BLaER1 treated with 17β-estradiol and CSF1 and Interleukin-3, amounts not matched to agents 10 nM and 100 nM (cell line): ENCODE data around the gene PIP5KL1.

Experiments used
- H3K27ac ChIP-seq, 11 experiments: shearing (Covaris generic); formaldehyde crosslinking; 2 replicates each; pipeline ENCODE4 v1.8.1; 2022
- H3K27me3 ChIP-seq, 11 experiments: shearing (Covaris generic); formaldehyde crosslinking; 2 replicates each; pipeline ENCODE4 v1.8.1; 2022
- H3K36me3 ChIP-seq, 11 experiments: shearing (Covaris generic); formaldehyde crosslinking; 2 replicates each; pipeline ENCODE4 v1.8.1; 2022
- H3K4me1 ChIP-seq, 10 experiments: shearing (Covaris generic); formaldehyde crosslinking; 2 replicates each; pipeline ENCODE4 v1.8.1; 2022
- H3K4me2 ChIP-seq, 11 experiments: shearing (Covaris generic); formaldehyde crosslinking; 2 replicates each; pipeline ENCODE4 v1.8.1; 2022
- H3K4me3 ChIP-seq, 10 experiments: shearing (Covaris generic); formaldehyde crosslinking; 2 replicates each; pipeline ENCODE4 v1.8.1; 2022
- H3K9ac ChIP-seq, 11 experiments: shearing (Covaris generic); formaldehyde crosslinking; 2 replicates each; pipeline ENCODE4 v1.8.1; 2022
- H3K9me3 ChIP-seq, 11 experiments: shearing (Covaris generic); formaldehyde crosslinking; replicated peaks in 1 of 11; 2 replicates each; pipeline ENCODE4 v1.8.1; 2022
- H4K20me1 ChIP-seq, 11 experiments: shearing (Covaris generic); formaldehyde crosslinking; 2 replicates each; pipeline ENCODE4 v1.8.1; 2022
- Cebpa-rat ChIP-seq, 11 experiments: shearing (Covaris generic); IDR thresholded peaks; 2 replicates each; pipeline ENCODE4 v1.8.1; 2022

The PIP5KL1 gene

GRCh38 chr9:127976498-127976897, 45.9 kb upstream of the PIP5KL1 start:
- Histone ChIP-seq H3K27me3 (peaks cover 0 to 15% (median 6%) of the 10 kb centered on the region in 11 experiments; a peak in 9 of 22 replicates), H3K36me3 (no peaks in the 10 kb centered on the region), H3K4me3 (no peak overlapping the region), H3K4me1 (peaks cover 54 to 92% (median 87%) of the 10 kb centered on the region in 10 experiments), H3K27ac (no peak overlapping the region), H4K20me1 (peaks cover 53 to 92% (median 88%) of the 10 kb centered on the region in 11 experiments; a peak in 21 of 22 replicates), H3K4me2 (peak overlapping the region in 8 of 11 experiments; percentile 28 to 92 (median 58); a peak in 10 of 22 replicates), H3K9me3 (no peaks in the 10 kb centered on the region), H3K9ac (no peak overlapping the region)
- no peak for TF ChIP-seq Cebpa-rat (IDR thresholded peaks at IDR 0.05)

- Histone ChIP-seq H4K20me1 (peaks cover 53 to 100% (median 95%) of the 10 kb centered on the region in 11 experiments; a peak in 21 of 22 replicates), H3K9ac (peak overlapping the region in 6 of 11 experiments; percentile 11 to 45 (median 38); a peak in 6 of 22 replicates), H3K36me3 (no peaks in the 10 kb centered on the region), H3K9me3 (no peaks in the 10 kb centered on the region), H3K27ac (0 out of 22 replicates have a peak overlapping the region, but pooled peaks of 1 of the 11 experiments have one; percentile 5), H3K4me2 (peak overlapping the region in 8 of 11 experiments; percentile 28 to 92 (median 58); a peak in 15 of 22 replicates), H3K4me1 (peaks cover 59 to 96% (median 92%) of the 10 kb centered on the region in 10 experiments), H3K27me3 (peaks cover 0 to 15% (median 6%) of the 10 kb centered on the region in 11 experiments; a peak in 9 of 22 replicates), H3K4me3 (no peak overlapping the region)
- TF ChIP-seq Cebpa-rat (IDR thresholded peaks at IDR 0.05) = no peak
Observed at GRCh38 chr9:127975376-127976315, 45.1 kb upstream of the PIP5KL1 start.

DNA sequence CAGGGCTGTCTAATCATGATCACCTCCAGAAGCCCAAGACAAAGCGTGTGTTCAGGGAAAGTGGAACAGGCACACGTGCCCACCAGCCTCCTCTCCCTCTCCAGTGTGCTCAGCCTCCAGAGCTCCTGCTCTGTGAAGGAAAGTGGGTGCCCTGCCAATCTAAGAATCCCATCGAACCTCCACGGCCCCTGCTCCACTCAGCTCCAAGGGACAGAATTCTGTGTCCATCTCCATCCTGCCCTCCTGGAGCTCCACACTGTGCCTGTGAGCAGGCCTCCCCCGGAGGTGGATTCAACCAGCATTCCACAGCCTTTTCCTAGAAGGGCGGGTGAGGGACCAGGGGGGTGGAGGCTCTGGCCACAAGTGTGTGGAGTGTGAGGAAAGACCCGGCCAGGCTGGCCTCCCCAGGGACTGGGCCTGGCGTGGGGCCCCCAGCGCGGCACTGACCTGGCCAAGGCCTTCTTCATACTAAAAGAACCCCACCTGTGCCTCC, 44.2 kb upstream of the PIP5KL1 start:
- Histone ChIP-seq H3K36me3 (no peaks in the 10 kb centered on the region), H3K4me1 (peaks cover 60 to 100% (median 97%) of the 10 kb centered on the region in 10 experiments), H3K9me3 (no peaks in the 10 kb centered on the region), H4K20me1 (peaks cover 53 to 100% (median 94%) of the 10 kb centered on the region in 11 experiments; a peak in 21 of 22 replicates), H3K4me2 (peak overlapping the region in 8 of 11 experiments; percentile 28 to 92 (median 58); a peak in 11 of 22 replicates), H3K27me3 (peaks cover 0 to 10% (median 2%) of the 10 kb centered on the region in 11 experiments; a peak in 8 of 22 replicates), H3K9ac (peak overlapping the region in 2 of 11 experiments; percentile 44 to 45; a peak in 2 of 22 replicates), H3K27ac (no peak overlapping the region), H3K4me3 (no peak overlapping the region)
- no peak for TF ChIP-seq Cebpa-rat (IDR thresholded peaks at IDR 0.05)

DNA sequence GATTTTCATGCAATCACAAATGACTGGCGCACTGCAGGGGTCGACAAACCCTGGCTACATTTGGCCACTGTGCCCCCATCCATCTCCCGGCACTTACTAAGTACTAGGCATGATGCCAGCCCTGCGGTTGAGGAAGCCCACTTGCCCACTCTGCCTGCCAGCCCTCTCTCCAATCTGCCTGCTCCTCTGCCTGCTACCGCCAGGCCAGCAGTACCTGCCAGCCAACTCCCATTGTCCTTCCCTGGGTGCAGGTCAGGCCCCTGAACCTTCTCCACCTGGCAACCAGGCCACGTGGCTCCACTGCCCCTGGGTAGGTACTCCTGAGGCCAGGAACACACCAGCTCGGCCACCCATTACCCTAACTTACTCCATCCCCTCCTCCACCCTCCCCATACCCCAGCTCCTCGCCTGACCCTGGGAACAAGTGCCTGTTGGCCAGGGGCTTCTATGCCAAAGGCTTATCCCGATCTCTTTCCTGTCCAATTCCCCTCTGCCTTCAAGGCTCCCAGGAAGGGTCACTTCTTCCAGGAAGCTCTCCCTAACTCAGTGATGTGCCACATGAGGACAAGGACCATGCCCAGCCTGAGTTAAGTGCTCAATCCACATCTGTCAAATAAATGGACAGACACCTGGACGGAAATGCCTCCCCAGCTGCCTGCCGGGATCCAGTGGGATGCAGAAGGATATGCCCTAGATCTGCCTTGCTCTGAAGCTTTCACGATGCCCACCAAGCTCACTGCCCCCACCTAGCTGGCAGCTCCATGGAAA, 43.6 kb upstream of the PIP5KL1 start:
- peak overlapping the region in 9 of 11 experiments; percentile 9 to 92 (median 77); a peak in 14 of 22 replicates for H3K4me2 ChIP-seq
- TF ChIP-seq Cebpa-rat (IDR thresholded peaks at IDR 0.05) = no peak
- no peak overlapping the region for H3K4me3 ChIP-seq
- H3K9me3 ChIP-seq = no peaks in the 10 kb centered on the region
- H3K36me3 ChIP-seq = no peaks in the 10 kb centered on the region
- no peak overlapping the region for H3K27ac ChIP-seq
- H4K20me1 ChIP-seq = peaks cover 51 to 100% (median 93%) of the 10 kb centered on the region in 11 experiments; a peak in 21 of 22 replicates
- peaks cover 0 to 4% (median 0%) of the 10 kb centered on the region in 11 experiments; a peak in 4 of 22 replicates for H3K27me3 ChIP-seq
- H3K9ac ChIP-seq = peak overlapping the region in 4 of 11 experiments; percentile 32 to 49 (median 40); a peak in 4 of 22 replicates
- H3K4me1 ChIP-seq = peaks cover 53 to 100% (median 95%) of the 10 kb centered on the region in 10 experiments

- Histone ChIP-seq H3K9me3 (no peaks in the 10 kb centered on the region), H4K20me1 (peaks cover 47 to 100% (median 91%) of the 10 kb centered on the region in 11 experiments; a peak in 21 of 22 replicates), H3K4me1 (peaks cover 52 to 99% (median 92%) of the 10 kb centered on the region in 10 experiments), H3K27me3 (no peaks in the 10 kb centered on the region), H3K27ac (no peak overlapping the region), H3K4me3 (no peak overlapping the region), H3K36me3 (no peaks in the 10 kb centered on the region), H3K9ac (peak overlapping the region in 7 of 11 experiments; percentile 15 to 66 (median 42); a peak in 8 of 22 replicates), H3K4me2 (peak overlapping the region in 10 of 11 experiments; percentile 16 to 93 (median 85); a peak in 13 of 22 replicates)
- TF ChIP-seq Cebpa-rat (IDR thresholded peaks at IDR 0.05) = no peak
Observed at GRCh38 chr9:127973169-127974000, 42.8 kb upstream of the PIP5KL1 start.

GRCh38 chr9:127972236-127972871, 41.8 kb upstream of the PIP5KL1 start:
- H3K9me3 ChIP-seq = no peaks in the 10 kb centered on the region
- H3K4me3 ChIP-seq = no peak overlapping the region
- H3K9ac ChIP-seq = peak overlapping the region in 10 of 11 experiments; percentile 11 to 66 (median 55); a peak in 19 of 22 replicates
- H3K4me2 ChIP-seq = peak overlapping the region; percentile 76 to 93 (median 86)
- H4K20me1 ChIP-seq = peaks cover 43 to 100% (median 89%) of the 10 kb centered on the region in 11 experiments; a peak in 21 of 22 replicates
- H3K27ac ChIP-seq = peak overlapping the region in 9 of 11 experiments; percentile 16 to 67 (median 49); a peak in 16 of 22 replicates
- no peaks in the 10 kb centered on the region for H3K36me3 ChIP-seq
- H3K4me1 ChIP-seq = peaks cover 52 to 99% (median 92%) of the 10 kb centered on the region in 10 experiments
- H3K27me3 ChIP-seq = no peaks in the 10 kb centered on the region
- TF ChIP-seq Cebpa-rat (IDR thresholded peaks at IDR 0.05) = no peak
